Hippocampal formation (tissue), 2 donors: ENCODE results near the gene NRARP.
A peak's percentile ranks its signal among the peaks of the same experiment; 100 is the strongest.

Source experiments
- DNase-seq, 2 donors: peaks; one replicate each; lab custom pipeline; 2025; lab: John Stamatoyannopoulos, UW

The NRARP gene

GRCh38 chr9:137310189-137311052 is 8.3 kb upstream of the NRARP start:
- DNase-seq, result no peak

- no peak for DNase-seq
These were observed 7.5 kb upstream of the NRARP start for GRCh38 chr9:137309368-137310188.

- DNase-seq, result no peak
These were observed 6.1 kb upstream of the NRARP start for GRCh38 chr9:137308057-137308619.

- DNase-seq, result no peak
These were observed 5.4 kb upstream of the NRARP start for GRCh38 chr9:137307255-137308056.

- no peak for DNase-seq
These were observed 4.8 kb upstream of the NRARP start for GRCh38 chr9:137306850-137307254.

- no peak for DNase-seq
These were observed 4.2 kb upstream of the NRARP start for GRCh38 chr9:137306066-137306849.

GRCh38 chr9:137305798-137306065 is 3.7 kb upstream of the NRARP start:
- DNase-seq, result no peak

GRCh38 chr9:137305060-137305797 is 3.2 kb upstream of the NRARP start:
- no peak for DNase-seq

GRCh38 chr9:137304383-137305059 is 2.5 kb upstream of the NRARP start:
- DNase-seq, result no peak

GRCh38 chr9:137303893-137304382 is 1.9 kb upstream of the NRARP start:
- no peak for DNase-seq

- no peak for DNase-seq
These were observed 1.3 kb upstream of the NRARP start for GRCh38 chr9:137303151-137303892.

- no peak for DNase-seq
These were observed 529 bp upstream of the NRARP start for GRCh38 chr9:137302449-137303150.

- no peak for DNase-seq
These were observed 757 bp downstream of the NRARP start for GRCh38 chr9:137301081-137301947.

- no peak for DNase-seq
These were observed 1.4 kb downstream of the NRARP start for GRCh38 chr9:137300567-137301080.

- peak in 1 of 2 donors; percentile 42 for DNase-seq
These were observed 2.1 kb downstream of the NRARP start for GRCh38 chr9:137299938-137300337.

- no peak for DNase-seq
These were observed 2.9 kb downstream of the NRARP start for GRCh38 chr9:137299203-137299565.
